Fibroblast of peridontal ligament (primary cell): ENCODE measurements around the gene SYNJ1.

ENCODE experiments used
- DNase-seq: peaks from one replicate; pipeline ENCODE4 v3.0.0-alpha.2; 2010; ENCODE audit errors: extremely low read depth

Gene SYNJ1

GRCh38 chr21:32580949-32581348 is 146.9 kb downstream of the SYNJ1 start:
- DNase-seq = no peak
